Lung microvascular endothelial cell (primary cell): Measurements from ENCODE around the gene RHOJ. TPM values are rescaled to one million over a fixed set of nuclear protein-coding genes. Genes with fewer than 3 reads are reported as not detected.
A peak's percentile ranks its signal among the peaks of the same experiment; 100 is the strongest.
"Not testable (repeated sequence)": the region's sequence is repeated elsewhere in the genome, so short reads cannot be mapped to it uniquely, and the experiment has no call there.

Experiments used
- DNase-seq, 2 donors: peaks; one replicate each; pipeline versions ENCODE4 v3.0.0 to v3.0.0-alpha.2; 2010; ENCODE audit warnings: low read depth in 2 of 2
- total RNA-seq: library from RNA; depleted of rRNA; stranded (reverse); fragments of >200 nt; gene quantifications from 2 replicates; pipeline ENCODE4 v1.2.1, GENCODE V29; 2014

Gene RHOJ
- total RNA-seq, result 58.0 and 78.2 TPM in 2 replicates

GRCh38 chr14:63204407-63205043 is at the start of gene RHOJ:
Gene RHOJ (plus strand): TSS chr14:63204443. CDS start chr14:63204870, 427 bp downstream.
- DNase-seq, result peak; percentile 41 to 53

DNA sequence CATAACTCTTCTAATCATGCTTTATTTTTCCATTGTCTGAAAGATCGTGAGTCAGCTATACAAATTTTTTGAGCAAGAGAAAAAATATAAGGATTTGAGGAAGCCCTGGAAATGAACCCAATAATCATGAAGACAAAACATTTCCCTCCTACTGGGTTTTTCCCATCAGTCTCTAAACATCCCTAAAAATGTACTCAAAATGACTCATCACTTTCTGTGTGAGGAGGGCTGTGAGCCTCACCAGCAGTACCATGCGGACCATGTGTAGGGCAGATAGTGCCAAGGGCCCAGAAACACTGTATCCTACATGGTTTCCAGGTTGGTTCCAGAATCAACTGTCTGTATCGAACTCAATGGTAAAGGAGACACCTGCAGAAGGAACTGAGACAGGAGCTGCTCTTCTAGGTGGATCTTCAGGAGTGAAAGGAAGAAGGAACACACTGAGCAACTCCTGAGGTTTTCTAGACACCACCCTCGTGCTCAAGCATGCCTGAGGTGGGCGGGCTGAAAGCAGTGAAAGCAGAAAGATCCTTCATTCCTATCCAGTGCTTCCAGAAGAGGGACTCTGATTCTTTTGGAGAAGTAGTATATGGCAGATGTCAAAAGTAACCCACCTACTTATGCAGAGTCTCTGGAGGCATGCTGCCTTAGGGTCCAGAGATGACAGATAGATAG is 48.6 kb upstream of the RHOJ start:
- peak; percentile 63 to 90 for DNase-seq

DNA sequence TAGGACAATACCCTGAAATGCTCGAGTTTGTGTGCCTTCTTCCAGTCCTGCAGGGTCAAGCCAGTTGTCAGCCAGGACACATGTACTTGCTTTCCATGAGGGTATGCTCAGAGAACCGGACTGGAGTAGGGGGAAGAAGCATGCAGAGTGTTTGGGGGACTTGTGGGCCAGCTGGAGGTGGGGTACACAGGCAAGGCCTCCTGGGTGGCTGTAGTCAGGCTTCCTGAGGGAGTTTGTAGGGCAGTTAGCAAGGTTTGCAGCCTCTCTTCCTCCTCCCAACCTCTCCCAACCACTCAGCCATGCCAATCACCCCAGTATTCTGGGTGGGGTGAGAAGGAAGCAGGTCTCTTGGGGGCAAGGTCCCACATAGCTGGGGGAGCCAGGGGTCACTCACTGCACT is 47.0 kb upstream of the RHOJ start:
- no peak for DNase-seq

DNA sequence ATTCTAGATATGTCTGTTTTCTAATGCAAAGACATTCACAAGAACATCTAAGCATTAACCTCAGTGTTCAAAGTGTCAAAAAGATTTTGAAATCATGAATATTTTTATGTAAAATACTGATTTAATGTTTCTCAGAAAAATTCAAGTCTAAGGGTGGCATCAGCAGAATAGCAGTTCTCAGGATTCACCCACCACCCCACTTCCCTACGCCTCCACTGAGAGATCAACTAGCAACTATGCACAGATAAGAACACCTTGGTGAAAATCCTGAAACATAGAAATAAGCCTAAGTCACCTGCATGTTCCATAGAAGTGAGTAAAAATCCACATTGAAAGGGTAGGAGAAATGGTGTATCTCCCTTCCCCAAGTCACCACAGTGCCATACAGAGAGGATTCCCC is 40.9 kb upstream of the RHOJ start:
- DNase-seq, result no peak

DNA sequence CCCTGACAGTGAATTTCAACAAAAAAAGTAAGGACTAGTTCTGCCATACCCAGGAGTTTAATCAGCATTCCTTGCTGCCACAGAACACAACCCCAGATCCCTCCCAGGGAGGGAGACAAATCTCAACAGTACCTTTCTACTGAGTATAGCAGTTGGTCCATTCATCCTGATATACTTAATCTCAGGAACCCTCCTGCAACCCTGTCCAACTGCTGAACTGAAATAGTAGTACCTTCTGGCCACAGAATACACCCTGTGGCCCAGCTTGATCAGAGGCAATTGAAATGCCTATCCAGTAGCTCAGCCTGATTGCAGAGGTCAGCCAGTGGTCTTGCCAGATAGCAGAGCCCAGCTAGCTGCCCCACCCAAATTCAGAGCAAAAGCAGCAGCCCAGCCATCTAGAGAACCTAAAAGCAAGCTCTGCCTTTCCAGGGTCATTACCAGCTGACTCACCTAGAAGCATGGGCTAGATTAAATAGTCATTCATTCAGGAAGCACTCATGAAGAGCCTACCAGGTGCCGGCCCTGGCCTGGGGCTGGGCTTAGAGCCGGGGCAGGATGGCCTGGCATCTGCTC is 40.0 kb upstream of the RHOJ start:
- DNase-seq, result no peak

GRCh38 chr14:63165267-63165666 is 39.0 kb upstream of the RHOJ start:
- not testable (repeated sequence) for DNase-seq

GRCh38 chr14:63167044-63167443 is 37.2 kb upstream of the RHOJ start:
- no peak for DNase-seq

- peak; percentile 86 to 87 for DNase-seq
Measured at GRCh38 chr14:63174760-63175191, 29.5 kb upstream of the RHOJ start.

DNA sequence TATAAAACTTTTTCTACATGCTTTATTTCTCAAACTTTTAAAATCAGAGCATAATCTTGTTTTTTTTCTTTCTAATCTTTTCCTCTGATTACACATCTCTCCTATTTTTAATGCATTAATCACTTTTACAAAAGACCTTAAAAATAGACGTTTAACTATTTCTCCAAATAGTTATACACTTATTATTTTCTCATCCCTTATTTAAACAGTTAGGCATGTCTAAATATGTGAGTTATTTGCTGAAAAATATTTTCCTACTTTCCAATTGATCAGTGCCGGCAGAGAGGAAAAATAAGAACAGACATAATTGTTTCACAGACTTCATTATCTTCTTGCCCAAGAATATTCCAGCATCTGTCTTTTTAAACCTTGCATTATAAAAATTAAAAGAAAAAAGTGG is 28.7 kb upstream of the RHOJ start:
- no peak for DNase-seq

GRCh38 chr14:63178912-63179311 is 25.3 kb upstream of the RHOJ start:
- peak; percentile 58 to 73 for DNase-seq

GRCh38 chr14:63179383-63179782 is 24.9 kb upstream of the RHOJ start:
- DNase-seq, result peak in 1 of 2 donors; percentile 41

DNA sequence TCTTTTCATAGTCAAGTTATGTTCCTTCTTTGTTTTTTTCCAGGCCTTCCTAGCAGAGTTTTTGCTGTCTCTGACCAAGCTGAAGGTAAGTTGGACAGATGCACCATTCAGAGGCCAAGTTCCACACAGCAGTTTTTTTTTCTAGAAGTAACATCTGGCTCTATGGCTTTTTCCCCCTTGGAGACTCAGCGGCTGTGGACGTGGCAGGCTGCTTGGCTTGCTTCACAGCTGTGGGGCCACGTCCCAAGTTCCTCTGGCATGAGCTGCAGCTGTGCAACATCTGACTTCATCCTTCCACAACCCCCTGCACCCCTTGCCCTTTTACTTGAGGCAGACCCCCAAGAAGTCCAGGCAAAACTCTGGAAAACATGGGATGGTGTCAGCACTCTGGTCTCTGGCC is 24.2 kb upstream of the RHOJ start:
- DNase-seq, result no peak

DNA sequence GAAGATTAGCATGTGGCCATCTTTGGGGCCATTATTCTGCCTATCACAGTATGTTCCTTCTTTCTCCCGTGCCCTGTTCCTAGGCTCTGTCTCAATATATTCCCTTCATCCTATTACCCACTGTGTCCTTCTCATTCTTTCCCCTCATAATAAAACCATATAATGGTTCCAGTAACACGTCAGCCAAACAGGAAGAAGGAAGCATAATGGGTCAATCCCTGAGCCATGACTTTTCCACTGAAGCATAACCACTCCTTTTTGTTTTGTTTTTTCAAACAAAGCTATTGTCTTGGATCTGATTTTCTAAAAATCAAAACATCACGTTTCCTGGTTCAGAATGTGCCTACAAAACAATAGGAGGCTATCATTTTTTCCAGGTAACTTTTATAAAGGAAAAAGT is 21.3 kb upstream of the RHOJ start:
- peak; percentile 82 to 97 for DNase-seq

DNA sequence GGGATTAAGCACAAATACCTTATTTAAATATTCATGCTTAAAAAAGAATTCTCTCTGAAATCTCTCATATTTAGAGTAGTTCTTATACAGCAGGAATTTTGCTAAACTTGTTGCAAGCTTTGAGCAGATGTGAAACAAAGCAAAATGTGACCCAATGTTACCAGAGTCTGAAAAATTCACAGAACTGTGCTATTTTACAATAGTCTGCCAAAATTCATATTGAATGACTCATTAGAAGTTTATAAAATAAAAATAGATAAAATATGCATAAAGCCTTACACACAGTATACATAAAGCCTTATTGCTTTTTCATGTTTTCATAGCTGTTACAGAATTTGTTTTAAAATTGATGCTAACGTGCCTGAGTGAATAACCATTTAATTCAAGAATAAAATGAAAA is 17.8 kb upstream of the RHOJ start:
- DNase-seq, result peak; percentile 55 to 75

GRCh38 chr14:63191211-63191610 is 13.0 kb upstream of the RHOJ start:
- no peak for DNase-seq

- peak; percentile 91 to 95 for DNase-seq
Measured at GRCh38 chr14:63192085-63192484, 12.2 kb upstream of the RHOJ start.

DNA sequence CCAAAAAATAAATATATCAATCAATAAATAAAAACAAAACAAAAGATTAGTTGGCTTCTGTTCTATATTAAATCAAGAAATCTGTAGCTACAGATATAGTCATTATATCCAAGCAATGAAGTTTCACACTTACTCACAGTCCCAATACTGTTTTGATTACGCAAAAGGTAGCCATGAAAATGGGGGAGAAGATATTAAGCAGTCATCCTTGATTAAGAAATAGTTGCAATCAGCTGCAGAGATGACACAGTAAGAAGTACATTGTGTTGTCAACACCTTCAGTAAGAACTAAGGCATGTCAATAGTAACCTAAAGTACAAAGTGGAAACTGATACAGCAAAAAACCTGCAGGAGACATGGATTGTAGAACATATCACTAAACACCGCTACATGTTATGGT is 11.0 kb upstream of the RHOJ start:
- DNase-seq, result no peak

- peak; percentile 78 to 82 for DNase-seq
Measured at GRCh38 chr14:63200035-63200740, 4.1 kb upstream of the RHOJ start.

DNA sequence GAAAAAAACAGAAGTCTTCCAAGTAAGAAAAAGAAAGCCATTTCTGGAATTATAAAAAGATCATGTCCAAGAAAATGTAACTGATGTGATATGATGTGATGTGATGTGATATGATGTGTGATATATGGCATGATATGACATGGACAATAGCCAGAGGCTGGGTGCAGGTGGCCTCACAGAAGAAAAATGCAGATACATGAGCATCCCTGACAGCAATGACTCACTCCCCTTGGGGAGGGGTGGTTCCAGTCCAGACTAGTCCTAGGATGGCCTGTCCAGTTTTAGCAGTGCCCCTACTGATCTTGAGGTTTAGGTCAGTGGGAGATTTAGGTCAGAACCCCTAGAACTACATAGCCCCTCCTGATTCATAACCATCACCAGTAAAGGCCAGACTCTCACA is 3.5 kb upstream of the RHOJ start:
- peak; percentile 43 to 61 for DNase-seq

DNA sequence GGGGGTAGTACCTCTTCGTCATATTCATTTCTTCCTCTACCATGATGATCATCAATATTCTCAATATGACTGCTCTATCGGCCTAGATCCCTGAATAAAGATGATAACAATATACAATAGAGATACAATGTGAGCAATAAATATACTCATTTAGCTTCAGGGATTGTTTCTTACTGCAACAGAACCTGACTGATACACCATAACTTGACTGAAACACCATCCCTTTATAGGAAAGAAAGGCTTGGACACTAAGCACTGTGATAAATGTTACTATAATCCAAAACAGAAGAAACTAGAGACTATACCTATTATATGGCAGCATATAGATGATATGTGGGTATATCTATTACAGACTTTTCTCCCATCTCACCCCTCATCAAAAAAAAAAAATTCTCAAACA is 1.2 kb upstream of the RHOJ start:
- no peak for DNase-seq

GRCh38 chr14:63203618-63204406 is 431 bp upstream of the RHOJ start:
- DNase-seq, result peak; percentile 100
